Thoracic aorta (tissue), 2 donors: Measurements from ENCODE around the gene ST6GALNAC3. TPM values are rescaled to one million over a fixed set of nuclear protein-coding genes. Genes with fewer than 3 reads are reported as not detected.

ENCODE experiments used
- ATAC-seq: fragments of 150-250 bp; one replicate; pipeline ENCODE4 v1.8.0; 2017; ENCODE audit warnings: low read depth; ENCODE audit not compliant: insufficient number of reproducible peaks, low FRiP score
- DNase-seq: peaks from one replicate; pipeline ENCODE4 v3.0.0-alpha.2; 2020; ENCODE audit warnings: low spot score
- H3K27ac ChIP-seq, 2 donors: fragments of 200-600 bp; sonication (generic); 1 replicate in 1 of 2; 2 replicates in 1 of 2; pipeline ENCODE4 v1.5.1; 2016; ENCODE audit warnings: mild to moderate bottlenecking in 2 of 2, moderate library complexity in 2 of 2
- H3K27me3 ChIP-seq: fragments of 200-600 bp; sonication (generic); replicated peaks from 2 replicates; pipeline ENCODE4 v1.6.0; 2016; ENCODE audit warnings: mild to moderate bottlenecking; ENCODE audit not compliant: insufficient read depth
- H3K36me3 ChIP-seq: fragments of 200-600 bp; sonication (generic); one replicate; pipeline ENCODE4 v1.5.1; 2016
- H3K4me1 ChIP-seq, 2 donors: fragments of 200-600 bp; sonication (generic); 1 replicate in 1 of 2; 2 replicates in 1 of 2; pipeline versions ENCODE4 v1.5.1 to v1.6.0; 2016; ENCODE audit warnings: low read depth in 2 of 2, mild to moderate bottlenecking in 1 of 2; ENCODE audit not compliant: control insufficient read depth in 1 of 2
- H3K4me3 ChIP-seq: fragments of 200-600 bp; sonication (generic); 2 replicates; pipeline ENCODE4 v1.5.1; 2016; ENCODE audit warnings: mild to moderate bottlenecking
- H3K9me3 ChIP-seq: fragments of 200-600 bp; sonication (generic); 2 replicates; pipeline ENCODE4 v1.5.1; 2016
- total RNA-seq, 2 donors: library from RNA; depleted of rRNA; stranded (reverse); fragments of >200 nt; gene quantifications; one replicate each; pipeline versions ENCODE4 v1.1.0 to v1.2.3, GENCODE V29; 2016
- TF ChIP-seq, protein P1 (sequence below): fragments of 200-600 bp; sonication (generic); IDR thresholded peaks from one replicate; pipeline ENCODE4 v1.5.1; 2019; ENCODE audit warnings: antibody characterized with exemption

Gene ST6GALNAC3
- total RNA-seq, 2 donors from 2014 or later: 1.4 to 9.5 TPM

DNA sequence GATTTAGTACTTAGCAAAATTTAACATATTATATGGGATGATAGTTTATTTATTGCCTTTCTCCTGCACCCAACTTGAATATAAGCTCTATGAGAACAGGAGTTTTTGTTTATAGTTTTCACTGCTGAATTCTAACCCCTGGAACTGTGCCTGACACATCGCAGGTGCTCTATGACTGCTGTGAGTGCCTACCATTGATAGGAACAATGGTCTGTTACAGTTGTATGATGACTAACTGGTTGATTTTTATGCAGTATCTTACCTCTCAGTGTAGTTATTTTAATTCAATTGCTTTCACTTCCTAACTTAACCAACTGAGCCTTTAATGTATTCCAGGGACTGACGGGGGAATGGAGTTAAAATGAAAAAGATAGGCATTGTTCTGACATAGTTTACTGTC lies 336.0 kb downstream of the ST6GALNAC3 start:
- Histone ChIP-seq H3K4me3 (no peak overlapping the region), H3K27me3 (no peaks in the 10 kb centered on the region), H3K36me3 (no peaks in the 10 kb centered on the region), H3K4me1 (no peaks in the 10 kb centered on the region), H3K27ac (no peak overlapping the region), H3K9me3 (no peaks in the 10 kb centered on the region)
- DNase-seq (no peak), ATAC-seq (no peak)
- TF ChIP-seq, protein P1, sequence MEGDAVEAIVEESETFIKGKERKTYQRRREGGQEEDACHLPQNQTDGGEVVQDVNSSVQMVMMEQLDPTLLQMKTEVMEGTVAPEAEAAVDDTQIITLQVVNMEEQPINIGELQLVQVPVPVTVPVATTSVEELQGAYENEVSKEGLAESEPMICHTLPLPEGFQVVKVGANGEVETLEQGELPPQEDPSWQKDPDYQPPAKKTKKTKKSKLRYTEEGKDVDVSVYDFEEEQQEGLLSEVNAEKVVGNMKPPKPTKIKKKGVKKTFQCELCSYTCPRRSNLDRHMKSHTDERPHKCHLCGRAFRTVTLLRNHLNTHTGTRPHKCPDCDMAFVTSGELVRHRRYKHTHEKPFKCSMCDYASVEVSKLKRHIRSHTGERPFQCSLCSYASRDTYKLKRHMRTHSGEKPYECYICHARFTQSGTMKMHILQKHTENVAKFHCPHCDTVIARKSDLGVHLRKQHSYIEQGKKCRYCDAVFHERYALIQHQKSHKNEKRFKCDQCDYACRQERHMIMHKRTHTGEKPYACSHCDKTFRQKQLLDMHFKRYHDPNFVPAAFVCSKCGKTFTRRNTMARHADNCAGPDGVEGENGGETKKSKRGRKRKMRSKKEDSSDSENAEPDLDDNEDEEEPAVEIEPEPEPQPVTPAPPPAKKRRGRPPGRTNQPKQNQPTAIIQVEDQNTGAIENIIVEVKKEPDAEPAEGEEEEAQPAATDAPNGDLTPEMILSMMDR: no peak

DNA sequence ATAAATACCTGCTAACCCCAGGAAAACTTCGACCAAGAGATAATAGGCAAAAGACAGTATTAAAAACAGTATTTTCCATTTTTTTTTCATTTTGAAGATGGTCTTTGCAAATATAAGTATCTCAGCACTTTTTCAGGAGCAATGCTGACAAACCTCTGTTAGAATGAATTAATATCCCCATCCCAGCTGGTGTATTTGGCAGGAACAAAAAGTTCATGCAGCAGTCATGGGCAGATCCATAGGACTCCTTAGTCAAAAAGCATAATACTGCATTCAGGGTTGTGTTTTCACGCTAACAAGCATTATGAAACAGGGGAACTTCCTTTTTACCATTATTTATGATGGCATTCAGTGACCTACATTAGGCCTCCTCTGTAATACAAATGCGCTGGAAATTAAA lies 344.0 kb downstream of the ST6GALNAC3 start:
- ATAC-seq (no peak), DNase-seq (no peak)
- Histone ChIP-seq H3K27ac (no peak overlapping the region), H3K4me3 (no peak overlapping the region), H3K9me3 (no peaks in the 10 kb centered on the region), H3K27me3 (no peaks in the 10 kb centered on the region), H3K36me3 (no peaks in the 10 kb centered on the region), H3K4me1 (peaks cover 19 to 40% of the 10 kb centered on the region in 2 donors)
- TF ChIP-seq, protein P1: no peak

DNA sequence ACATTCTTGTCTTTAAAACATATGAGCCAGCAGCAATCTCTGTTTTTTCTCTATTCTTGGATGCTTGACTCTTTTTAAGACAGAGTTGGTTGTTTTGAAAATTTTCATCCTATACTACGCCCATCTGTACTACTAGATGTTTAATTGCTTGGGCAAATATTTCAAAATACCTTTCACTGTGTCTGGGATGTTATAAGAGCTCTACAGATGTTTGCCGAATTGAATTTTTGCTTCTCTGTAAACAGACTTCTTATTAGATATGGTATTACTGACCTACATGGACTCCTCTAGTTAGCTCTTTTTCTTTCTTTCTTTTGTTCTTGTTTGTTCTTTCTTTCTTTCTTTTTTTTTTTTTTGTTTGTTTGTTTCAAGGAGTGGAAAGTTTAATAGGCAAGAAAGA lies 345.1 kb downstream of the ST6GALNAC3 start:
- H3K4me3 ChIP-seq: no peak overlapping the region
- peak overlapping the region in 1 of 2 donors; percentile 59 for H3K27ac ChIP-seq
- peaks cover 26 to 50% of the 10 kb centered on the region in 2 donors for H3K4me1 ChIP-seq
- H3K36me3 ChIP-seq: no peaks in the 10 kb centered on the region
- DNase-seq (no peak), ATAC-seq (no peak)
- H3K9me3 ChIP-seq: no peaks in the 10 kb centered on the region
- TF ChIP-seq, protein P1: no peak
- H3K27me3 ChIP-seq: no peaks in the 10 kb centered on the region

DNA sequence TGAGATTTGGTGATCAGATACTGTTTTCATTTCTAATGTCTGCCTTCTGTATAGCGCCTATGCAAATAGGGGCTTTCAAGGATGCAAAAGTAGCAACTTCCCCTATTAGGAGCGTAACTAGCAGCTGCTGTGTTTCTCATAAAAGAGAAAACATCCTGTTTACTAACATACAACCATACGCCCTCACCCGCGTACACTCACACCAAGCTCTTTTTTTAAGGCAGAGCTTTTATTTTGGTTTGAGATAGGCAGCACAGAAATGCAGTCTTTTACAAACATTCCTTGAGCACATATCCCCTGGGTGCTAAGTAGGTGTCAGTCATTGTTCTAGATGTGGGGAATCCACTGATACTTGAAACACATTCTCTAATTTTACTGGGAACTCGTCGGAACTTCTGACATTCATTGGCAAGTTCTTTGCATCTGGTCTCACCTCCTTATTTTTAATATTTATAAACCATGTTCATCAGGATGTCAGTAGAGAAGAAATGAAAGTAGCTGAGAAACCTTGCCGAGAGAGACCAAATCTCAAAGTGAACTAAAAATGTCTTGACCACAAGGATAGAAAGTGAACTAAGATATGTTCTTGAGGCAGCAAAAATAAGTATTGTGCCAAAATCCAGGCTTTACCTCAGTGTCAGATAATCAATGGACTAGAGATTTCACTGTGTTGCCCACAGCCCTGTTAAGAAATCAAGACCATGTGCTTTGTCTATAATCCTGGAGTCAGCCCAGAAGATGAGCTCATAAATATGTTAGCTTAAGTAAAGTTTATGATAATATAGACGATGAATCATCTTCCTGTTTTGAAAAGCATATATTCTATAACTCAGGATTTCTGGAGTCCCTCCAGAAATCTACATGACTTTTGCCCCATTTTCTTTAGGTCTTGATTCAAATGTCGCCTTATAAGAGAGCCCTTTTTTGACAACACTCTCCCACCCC lies 350.9 kb downstream of the ST6GALNAC3 start:
- TF ChIP-seq, protein P1: no peak
- no peaks in the 10 kb centered on the region for H3K36me3 ChIP-seq
- H3K4me3 ChIP-seq: peak overlapping the region; percentile 50
- ATAC-seq (no peak), DNase-seq (no peak)
- H3K9me3 ChIP-seq: no peaks in the 10 kb centered on the region
- peak overlapping the region; percentile 27 to 59 for H3K27ac ChIP-seq
- H3K4me1 ChIP-seq: peaks cover 26 to 60% of the 10 kb centered on the region in 2 donors
- no peaks in the 10 kb centered on the region for H3K27me3 ChIP-seq

DNA sequence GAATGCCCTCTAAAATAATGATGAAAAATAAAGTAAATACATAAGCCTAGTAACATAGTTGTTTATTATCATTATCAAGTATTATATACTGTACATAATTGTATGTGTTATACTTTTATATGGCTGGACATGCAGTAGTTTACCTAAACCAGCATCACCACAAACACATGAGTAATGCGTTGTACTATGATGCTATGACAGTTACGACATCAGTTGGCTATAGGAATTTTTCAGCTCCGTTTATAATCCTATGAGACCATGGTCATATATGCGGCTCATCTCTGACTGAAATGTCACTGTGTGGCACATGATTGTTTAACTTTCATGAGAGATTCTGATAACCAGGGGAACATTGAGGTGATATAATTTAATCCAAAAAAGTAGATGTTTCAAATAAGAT lies 352.1 kb downstream of the ST6GALNAC3 start:
- no peak for DNase-seq
- Histone ChIP-seq H3K4me3 (no peak overlapping the region), H3K27me3 (no peaks in the 10 kb centered on the region), H3K27ac (no peak overlapping the region), H3K36me3 (no peaks in the 10 kb centered on the region), H3K9me3 (no peaks in the 10 kb centered on the region), H3K4me1 (peaks cover 29 to 60% of the 10 kb centered on the region in 2 donors)
- ATAC-seq: no peak
- TF ChIP-seq, protein P1: no peak
